ENCODE results near the gene FOXD3.

The FOXD3 gene

DNA sequence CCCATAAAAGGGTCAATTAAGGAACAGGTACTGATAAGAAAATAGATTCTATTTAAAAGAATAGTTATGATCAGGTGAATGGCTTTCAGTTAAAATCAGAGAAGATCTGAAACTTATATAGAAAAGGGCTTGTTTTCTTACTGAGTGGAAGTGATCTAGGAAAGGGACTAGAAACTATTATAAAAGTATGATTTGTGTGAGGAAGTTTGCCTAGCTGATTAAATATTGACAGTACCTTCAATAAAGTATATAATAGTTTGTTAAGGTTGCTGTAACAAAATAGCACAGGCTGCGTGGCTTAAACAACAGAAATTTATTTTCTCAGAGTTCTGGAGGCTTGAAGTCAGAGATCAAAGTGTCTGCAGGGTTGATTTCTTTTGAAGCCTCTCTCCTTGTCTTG lies 39.7 kb downstream of the FOXD3 start:
- no peak for DNase-seq (ENCODE audit: low spot score)

DNA sequence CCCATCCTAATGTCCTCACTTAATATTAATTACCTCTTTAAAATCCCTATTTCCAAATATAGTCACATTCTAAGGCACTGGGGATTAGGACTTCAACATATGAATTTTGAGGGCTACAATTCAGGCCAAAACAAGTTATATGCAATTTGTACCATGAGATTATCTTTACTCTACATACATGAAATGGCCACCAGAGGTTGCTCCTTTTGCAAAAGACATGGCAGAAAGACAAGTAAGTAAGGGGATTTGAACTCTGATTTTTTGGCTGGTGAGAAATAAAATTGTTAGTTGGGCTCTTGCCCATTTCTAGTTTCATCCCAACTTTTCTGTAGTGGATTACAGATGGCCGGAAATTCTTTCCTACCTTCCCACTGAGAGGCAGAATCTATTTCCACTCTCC lies 40.2 kb downstream of the FOXD3 start:
- no peak for DNase-seq (ENCODE audit: low spot score)

DNA sequence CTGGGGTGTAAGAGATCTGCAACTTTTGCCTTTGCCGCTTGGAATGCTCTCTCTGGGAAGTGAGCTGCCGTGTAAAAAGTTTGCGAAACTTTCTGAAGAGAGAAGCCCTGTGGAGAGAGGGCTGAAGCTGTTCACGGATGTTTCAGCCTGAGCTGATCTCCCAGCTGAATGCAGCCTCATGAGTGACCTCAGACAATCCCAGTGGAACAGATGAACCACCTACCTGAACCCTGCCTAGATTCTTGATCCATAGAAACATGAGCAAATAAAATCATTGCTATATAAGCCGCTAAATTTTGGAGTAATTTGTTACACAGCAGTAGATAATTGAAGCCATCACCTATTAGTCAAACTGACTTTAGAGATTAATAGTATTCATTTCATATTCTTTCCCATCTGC lies 40.6 kb downstream of the FOXD3 start:
- no peak for DNase-seq (ENCODE audit: low spot score)

DNA sequence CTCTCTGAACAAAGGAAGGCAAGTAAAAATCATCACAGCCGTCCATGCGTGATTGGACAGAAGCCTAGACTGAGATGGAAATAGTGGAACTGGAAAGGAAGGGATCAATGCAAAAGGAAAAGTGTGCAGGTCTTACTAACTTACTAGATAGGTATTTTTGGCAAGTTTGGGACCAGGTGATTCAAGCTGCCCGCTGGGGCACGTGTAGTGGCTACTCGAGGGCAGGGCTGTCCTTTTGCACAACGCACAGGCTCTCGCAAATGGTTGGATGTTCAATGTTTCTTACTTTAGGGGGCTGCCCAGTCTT lies 44.5 kb downstream of the FOXD3 start:
- no peak for DNase-seq (ENCODE audit: low spot score)

DNA sequence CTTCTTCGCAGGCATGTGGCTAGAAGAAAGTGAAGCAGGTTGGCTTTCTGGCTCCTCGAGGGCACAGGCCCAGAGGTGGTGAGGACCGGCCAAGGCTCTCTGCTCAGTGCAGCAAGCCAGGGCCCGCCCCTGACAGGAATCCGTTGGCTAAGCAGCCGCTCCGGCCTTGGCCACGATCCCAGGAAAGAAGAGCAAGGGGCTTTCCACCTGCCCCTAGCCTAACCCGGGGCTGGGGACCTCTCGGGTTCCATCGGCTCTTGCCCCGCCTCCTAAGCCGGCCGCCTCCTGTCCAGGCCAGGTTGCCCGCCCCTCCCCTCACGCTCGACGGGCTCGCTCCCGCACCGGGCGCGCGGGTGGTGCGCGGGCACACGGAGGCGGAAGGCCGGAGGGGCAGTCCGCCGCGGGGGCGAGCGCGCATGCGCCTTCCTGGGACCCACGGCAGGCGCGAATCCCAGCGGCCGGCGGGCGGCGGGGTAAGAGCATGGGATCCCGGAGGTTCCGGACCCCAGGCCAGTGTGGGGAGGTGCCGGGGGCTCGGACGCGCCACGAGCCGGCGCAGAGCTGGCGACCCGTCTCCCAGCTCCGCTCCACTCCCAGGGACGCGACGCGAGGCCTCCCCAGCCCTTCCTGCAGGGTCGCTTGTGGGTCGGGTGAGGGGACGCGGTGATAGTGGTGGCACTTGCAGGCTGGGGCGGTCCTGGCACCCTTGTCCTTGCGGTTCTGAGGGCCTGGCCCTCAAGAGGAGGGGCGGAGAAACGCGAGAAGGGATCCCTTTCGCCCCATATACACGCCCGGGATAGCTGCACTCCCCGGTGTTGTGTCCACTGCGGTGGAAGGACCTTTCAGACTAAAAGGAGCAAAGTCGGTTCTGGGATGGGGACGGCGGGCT lies 45.1 kb downstream of the FOXD3 start, which contains the start of gene ALG6:
Gene ALG6 (plus strand): TSS at position 413 of the 889 bp plus-strand sequence. CDS start 3,351 bp downstream, outside the sequence.
- peak; percentile 94 for DNase-seq (ENCODE audit: low spot score)

DNA sequence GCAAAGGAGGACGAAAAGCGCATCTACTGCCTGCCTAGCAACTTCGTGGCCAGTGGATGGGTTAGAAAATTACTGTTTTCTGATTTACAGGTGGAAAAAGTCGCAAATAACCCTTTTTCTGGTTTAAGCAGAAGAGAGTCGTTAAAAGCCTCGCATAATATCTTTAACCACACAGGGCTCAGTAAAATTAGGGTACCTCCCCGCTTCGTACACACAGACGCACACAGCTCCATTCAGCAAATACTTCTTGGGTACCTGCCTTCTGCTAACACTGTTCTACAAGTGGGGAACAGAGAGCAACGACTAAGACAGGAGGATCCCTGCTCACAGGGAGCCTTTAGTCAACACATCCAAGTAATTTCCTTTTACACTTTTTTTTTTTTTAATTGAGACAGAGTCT lies 45.8 kb downstream of the FOXD3 start:
- no peak for DNase-seq (ENCODE audit: low spot score)

Data from HuH-7.5 (cell line).